ENCODE results near the gene SDK1.

- TF ChIP-seq POLR2A (IDR thresholded peaks at IDR 0.05) = no peak
- no peak for TF ChIP-seq CTCF (IDR thresholded peaks at IDR 0.05 in 4 of 5, conservative IDR thresholded peaks at IDR 0.05 in 1 of 5)
Observed at GRCh38 chr7:3650844-3651243, 349.8 kb downstream of the SDK1 start.
